ENCODE results near the gene ARHGDIB. TPM values are rescaled to one million over a fixed set of nuclear protein-coding genes. Genes with fewer than 3 reads are reported as not detected.
A peak's percentile ranks its signal among the peaks of the same experiment; 100 is the strongest.

Gene ARHGDIB
- total RNA-seq, result 10.4 and 13.8 TPM in 2 replicates

DNA sequence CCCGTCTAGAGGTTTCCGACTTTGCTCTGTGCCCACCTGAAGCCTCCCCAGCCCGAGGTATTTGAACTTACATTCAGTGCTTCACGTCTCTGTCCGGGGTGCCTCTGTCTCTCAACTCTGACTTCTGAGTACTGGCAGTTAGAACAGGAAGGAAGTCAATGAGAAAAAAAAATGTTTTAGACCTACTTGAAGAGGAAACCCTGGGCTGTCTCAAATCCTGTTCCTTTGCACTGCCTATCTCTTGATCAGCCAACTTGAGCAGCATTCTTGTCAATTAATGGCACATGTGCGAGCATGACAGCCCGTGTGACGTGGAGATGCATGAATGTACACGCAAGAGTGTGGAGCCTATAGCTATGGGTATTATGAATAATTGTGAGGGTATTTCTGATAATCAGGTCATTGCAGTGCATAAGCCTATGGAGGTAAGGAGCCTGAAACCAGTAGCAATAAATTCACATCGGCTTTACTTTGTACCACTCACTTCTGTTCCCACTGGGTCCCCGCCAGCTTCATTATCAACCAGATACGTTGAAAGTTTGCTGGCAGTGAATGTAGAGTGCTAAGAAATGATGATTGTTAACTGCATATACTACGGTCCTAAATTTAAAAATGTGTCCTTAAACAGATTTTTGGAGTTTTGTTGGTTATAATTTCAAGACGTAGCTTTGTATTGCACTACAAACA lies at the start of gene ARHGDIB:
Gene ARHGDIB, minus strand, starts transcription at position 136 of the 687 bp plus-strand sequence. CDS start 10,889 bp downstream, outside the sequence.
- H3K4me3 ChIP-seq (ENCODE audit: low read depth, low read length), result no peak within 1 kb of the TSS
- TF ChIP-seq, protein P1, sequence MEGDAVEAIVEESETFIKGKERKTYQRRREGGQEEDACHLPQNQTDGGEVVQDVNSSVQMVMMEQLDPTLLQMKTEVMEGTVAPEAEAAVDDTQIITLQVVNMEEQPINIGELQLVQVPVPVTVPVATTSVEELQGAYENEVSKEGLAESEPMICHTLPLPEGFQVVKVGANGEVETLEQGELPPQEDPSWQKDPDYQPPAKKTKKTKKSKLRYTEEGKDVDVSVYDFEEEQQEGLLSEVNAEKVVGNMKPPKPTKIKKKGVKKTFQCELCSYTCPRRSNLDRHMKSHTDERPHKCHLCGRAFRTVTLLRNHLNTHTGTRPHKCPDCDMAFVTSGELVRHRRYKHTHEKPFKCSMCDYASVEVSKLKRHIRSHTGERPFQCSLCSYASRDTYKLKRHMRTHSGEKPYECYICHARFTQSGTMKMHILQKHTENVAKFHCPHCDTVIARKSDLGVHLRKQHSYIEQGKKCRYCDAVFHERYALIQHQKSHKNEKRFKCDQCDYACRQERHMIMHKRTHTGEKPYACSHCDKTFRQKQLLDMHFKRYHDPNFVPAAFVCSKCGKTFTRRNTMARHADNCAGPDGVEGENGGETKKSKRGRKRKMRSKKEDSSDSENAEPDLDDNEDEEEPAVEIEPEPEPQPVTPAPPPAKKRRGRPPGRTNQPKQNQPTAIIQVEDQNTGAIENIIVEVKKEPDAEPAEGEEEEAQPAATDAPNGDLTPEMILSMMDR (IDR thresholded peaks at IDR 0.05; ENCODE audit: insufficient read depth, low read length, poor library complexity, severe bottlenecking), result no peak
- DNase-seq (ENCODE audit: low read depth), result no peak
- H3K27me3 ChIP-seq (ENCODE audit: control insufficient read depth, insufficient read depth, low read length), result no peaks in the 10 kb centered on the region
- H3K36me3 ChIP-seq (ENCODE audit: control insufficient read depth, insufficient read depth, low read length), result no peaks in the 10 kb centered on the region

DNA sequence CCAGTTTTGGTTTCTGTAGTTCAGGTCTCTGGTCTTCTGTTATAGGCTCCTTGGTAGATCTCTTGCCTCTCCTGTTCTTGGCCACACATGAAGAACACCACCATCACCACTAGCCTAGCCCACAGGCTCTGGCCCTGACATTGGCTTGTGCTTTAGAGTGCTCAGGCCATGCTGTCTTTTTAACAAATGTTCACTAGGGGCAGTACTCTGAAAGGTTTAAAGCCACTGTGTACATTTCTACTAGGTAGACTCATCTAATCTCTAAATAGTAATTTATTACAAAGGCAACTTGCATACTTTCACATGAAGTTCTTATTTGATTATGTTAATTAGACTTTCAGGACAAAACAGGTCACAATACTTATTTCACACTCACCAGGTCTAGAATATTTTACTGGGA lies 49.8 kb upstream of the ARHGDIB start:
- peaks cover 2% of the 10 kb centered on the region for H3K27me3 ChIP-seq (ENCODE audit: control insufficient read depth, insufficient read depth, low read length)
- H3K36me3 ChIP-seq (ENCODE audit: control insufficient read depth, insufficient read depth, low read length), result no peaks in the 10 kb centered on the region
- DNase-seq (ENCODE audit: low read depth), result no peak
- no peak overlapping the region for H3K4me3 ChIP-seq (ENCODE audit: low read depth, low read length)
- TF ChIP-seq, protein P1 (IDR thresholded peaks at IDR 0.05; ENCODE audit: insufficient read depth, low read length, poor library complexity, severe bottlenecking), result peak; percentile 12

- Histone ChIP-seq H3K4me3 (ENCODE audit: low read depth, low read length) (no peak overlapping the region), H3K27me3 (ENCODE audit: control insufficient read depth, insufficient read depth, low read length) (peaks cover 2% of the 10 kb centered on the region), H3K36me3 (ENCODE audit: control insufficient read depth, insufficient read depth, low read length) (no peaks in the 10 kb centered on the region)
- TF ChIP-seq, protein P1 (IDR thresholded peaks at IDR 0.05; ENCODE audit: insufficient read depth, low read length, poor library complexity, severe bottlenecking), result no peak
- no peak for DNase-seq (ENCODE audit: low read depth)
Measured at GRCh38 chr12:15007551-15007950, 46.1 kb upstream of the ARHGDIB start.

GRCh38 chr12:15005064-15005463 lies 43.7 kb upstream of the ARHGDIB start:
- no peak for DNase-seq (ENCODE audit: low read depth)
- H3K27me3 ChIP-seq (ENCODE audit: control insufficient read depth, insufficient read depth, low read length), result peaks cover 4% of the 10 kb centered on the region
- no peak overlapping the region for H3K4me3 ChIP-seq (ENCODE audit: low read depth, low read length)
- TF ChIP-seq, protein P1 (IDR thresholded peaks at IDR 0.05; ENCODE audit: insufficient read depth, low read length, poor library complexity, severe bottlenecking), result no peak
- H3K36me3 ChIP-seq (ENCODE audit: control insufficient read depth, insufficient read depth, low read length), result no peaks in the 10 kb centered on the region

DNA sequence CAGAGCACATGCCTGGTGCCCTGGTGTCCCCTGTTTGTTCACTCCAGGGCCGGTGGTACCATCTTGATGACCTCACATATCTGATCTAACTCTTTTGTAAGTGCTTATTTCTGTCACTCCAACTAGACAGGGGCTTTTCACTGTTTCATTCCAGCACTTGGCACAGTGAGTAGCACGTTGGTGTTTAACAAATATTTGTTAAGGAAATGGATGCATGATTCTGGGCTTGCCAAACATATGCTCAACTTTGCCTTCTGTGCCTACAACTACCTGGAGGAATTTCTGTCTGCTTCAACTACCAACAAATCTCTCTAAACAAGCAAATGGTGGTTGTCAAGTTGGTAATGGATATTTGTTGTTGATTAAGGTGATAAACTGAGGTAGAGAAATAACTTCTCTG lies 43.0 kb upstream of the ARHGDIB start:
- Histone ChIP-seq H3K36me3 (ENCODE audit: control insufficient read depth, insufficient read depth, low read length) (no peaks in the 10 kb centered on the region), H3K27me3 (ENCODE audit: control insufficient read depth, insufficient read depth, low read length) (peaks cover 3% of the 10 kb centered on the region), H3K4me3 (ENCODE audit: low read depth, low read length) (no peak overlapping the region)
- DNase-seq (ENCODE audit: low read depth), result no peak
- TF ChIP-seq, protein P1 (IDR thresholded peaks at IDR 0.05; ENCODE audit: insufficient read depth, low read length, poor library complexity, severe bottlenecking), result no peak

Measured in kidney epithelial cell (primary cell).